NCI-H2081 treated with DMSO at 0.1 percent for 48 hours (cell line): ENCODE data around the gene CATSPERB.
"Not testable (repeated sequence)": the region's sequence is repeated elsewhere in the genome, so short reads cannot be mapped to it uniquely, and the experiment has no call there.

Source experiments
- DNase-seq: peaks from one replicate; lab custom pipeline; 2025; lab: John Stamatoyannopoulos, UW

CATSPERB gene

DNA sequence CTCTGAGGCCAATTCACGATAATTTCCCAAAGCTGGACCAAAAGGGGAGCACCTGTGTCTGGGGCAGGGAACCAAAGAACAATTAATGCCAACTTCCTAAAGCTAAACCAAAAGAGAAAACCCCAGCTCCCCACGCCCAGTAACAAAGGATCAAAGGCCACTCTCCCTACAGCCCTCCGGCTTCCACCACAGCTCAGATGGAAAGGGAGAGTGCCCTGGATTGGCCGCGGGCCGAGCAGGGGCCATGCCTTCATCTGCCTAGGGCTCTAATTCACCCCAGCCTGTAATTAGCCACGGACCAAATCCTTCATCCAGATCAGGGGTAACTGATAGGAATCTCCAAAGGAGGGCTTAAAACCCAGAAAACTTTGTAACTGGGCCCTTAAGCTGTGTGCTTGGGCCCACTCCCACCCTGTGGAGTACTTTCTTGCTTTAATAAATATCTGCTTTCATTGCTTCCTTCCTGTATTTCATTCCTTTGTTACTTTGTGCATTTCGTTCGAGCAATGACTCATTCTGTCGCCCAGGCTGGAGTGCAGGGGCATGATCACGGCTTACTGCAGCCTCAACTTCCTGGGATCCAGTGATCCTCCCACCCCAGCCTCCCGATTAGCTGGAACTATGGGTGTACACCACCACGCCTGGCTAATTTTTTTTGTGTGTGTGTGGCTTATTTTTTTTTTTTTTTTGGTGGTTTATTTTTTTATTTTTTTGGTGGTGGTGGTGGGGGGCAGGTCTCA, 156.2 kb downstream of the CATSPERB start:
- DNase-seq = no peak

DNA sequence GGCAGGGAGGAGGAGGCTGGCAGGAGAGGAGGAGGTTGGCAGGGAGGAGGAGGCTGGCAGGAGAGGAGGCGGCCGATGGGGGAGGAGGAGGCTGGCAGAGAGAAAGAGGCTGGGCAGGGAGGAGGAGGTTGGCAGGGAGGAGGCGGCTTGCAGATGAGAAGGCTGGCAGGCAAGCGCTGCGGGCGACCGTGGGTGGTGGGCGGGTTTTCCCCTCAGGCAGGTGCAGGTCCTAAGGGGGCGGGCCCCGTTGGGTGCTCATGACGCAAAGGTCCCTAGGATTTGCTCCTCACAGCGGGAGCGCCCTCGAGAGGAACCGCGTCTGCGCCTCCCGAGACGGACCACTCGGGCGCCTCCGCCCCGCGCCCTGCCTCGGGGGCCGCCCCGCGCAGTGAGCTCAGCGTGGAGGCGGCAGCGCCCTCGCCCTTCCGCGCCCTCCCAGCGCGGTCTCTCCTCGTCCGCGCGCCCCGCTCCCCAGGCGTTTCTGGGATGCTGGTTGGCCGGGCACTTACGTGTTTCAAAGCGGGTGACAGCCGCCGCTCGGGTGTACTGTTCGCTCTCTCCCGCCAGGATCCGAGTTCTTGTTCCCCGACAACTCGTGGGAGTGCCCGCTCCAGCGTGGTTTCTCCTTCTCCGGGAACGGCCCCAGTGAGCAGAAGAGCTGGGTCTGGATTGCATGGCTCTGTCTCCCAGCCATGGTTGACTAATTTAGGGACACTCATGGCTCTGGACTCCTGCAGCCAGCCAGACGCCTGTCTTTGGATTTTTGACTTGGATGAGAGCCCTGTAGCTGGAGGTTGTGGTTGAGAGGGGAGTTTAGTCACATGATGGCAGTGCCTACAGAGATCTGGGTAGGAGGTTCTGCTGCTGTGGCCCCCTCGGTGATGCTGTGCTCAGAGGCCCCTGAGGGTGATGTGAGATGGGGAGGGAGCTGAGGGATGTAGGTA, 157.7 kb downstream of the CATSPERB start:
- DNase-seq = no peak

DNA sequence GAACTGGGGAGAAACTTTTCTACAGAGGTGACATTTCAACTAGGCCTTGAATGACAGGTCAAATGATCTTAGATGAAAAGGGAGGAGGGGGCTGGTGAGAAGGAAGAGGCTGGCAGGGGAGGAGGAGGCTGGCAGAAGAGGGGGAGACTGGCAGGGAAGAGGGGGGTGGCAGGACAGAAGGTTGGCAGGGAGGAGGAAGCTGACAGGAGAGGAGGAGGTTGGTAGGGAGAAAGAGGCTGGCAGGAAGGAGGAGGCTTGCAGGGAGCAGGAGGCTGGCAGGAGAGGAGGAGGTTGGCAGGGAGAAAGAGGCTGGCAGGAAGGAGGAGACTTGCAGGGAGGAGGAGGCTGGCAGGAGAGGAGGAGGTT, 158.4 kb downstream of the CATSPERB start:
- no peak for DNase-seq

DNA sequence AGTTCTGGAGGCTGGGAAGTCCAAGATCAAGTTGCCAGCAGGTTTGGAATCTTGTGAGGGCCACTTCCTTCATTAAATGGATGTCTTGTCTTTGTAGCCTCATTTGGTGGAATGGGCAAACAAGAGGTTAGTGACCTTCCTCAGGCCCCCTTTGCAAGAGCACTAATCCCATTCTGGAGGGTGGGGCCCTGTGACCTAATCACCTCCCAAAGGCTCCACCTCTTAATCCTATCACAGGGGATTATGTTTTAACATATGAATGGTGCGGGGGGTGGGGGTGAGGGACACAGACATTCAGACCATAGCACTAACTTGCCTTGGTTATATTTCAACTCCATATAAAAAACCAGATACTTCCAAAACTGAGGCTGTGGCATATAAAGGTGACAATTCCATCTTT, 161.9 kb downstream of the CATSPERB start:
- DNase-seq = no peak

DNA sequence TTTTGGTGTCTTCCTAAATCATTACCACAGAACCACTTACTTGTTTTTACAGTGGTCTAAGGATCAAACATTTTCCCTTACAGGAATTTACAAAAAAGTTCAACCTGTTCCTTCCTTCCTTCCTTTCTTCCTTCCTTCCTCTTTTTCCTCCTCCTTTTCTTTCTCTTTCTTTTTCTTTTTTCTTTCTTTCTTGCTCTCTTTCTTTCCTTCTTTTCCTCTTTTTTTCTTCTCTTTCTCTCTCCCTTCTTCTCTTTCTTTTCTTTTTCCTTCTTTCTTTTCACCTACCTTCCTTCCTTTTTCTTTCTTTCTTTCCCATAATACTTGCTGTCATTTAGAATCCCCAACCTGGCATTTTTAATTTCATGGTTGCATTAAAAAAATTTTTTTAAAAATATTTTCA, 162.6 kb downstream of the CATSPERB start:
- no peak for DNase-seq

DNA sequence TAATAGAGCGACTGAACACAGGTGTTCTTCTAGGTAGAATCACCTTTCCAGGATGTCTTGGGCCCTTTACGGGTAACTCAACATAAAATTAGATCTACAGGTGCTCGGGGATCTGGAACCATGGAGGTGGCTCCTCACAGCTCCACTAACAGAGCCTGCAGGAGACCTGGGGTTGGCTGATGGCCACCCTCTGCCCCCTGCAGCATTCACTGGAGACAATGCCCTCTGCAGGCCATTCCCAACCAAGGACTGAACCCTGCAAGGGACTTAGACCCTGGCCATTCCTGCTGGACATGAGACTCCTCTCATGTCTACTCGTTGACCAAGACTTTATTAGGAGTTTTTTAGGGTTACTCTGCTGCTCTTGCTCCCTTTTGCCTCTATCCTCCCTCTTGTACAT, 163.3 kb downstream of the CATSPERB start:
- no peak for DNase-seq

DNA sequence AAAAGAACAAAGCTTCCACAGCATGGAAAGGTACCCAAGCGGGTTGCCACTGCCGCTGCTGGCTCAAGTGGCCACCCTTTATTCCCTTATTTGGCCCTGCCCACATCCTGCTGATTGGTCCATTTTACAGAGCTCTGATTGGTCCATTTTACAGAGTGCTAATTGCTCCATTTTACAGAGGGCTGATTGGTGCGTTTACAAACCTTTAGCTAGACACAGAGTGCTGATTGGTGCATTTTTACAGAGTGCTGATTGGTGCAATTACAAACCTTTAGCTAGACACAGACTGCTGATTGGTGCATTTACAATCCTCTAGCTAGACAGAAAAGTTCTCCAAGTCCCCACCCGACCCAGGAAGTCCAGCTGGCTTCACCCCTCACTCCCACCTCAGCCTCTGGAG, 164.1 kb downstream of the CATSPERB start:
- DNase-seq = not testable (repeated sequence)

DNA sequence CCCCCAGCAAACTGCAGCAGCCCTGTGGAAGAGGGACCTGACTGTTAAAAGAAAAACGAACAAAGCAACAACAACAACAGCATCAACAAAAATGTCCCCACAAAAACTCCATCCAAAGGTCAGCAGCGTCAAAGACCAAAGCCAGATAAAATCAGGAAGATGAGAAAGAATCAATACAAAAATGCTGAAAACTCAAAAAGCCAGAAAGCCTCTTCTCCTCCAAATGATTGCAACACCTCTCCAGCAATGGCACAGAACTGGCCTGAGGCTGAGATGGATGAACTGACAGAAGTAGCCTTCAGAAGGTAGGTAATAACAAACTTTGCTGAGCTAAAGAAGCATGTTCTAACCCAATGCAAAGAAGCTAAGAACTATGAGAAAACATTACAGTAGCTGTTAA, 176.4 kb downstream of the CATSPERB start:
- no peak for DNase-seq

DNA sequence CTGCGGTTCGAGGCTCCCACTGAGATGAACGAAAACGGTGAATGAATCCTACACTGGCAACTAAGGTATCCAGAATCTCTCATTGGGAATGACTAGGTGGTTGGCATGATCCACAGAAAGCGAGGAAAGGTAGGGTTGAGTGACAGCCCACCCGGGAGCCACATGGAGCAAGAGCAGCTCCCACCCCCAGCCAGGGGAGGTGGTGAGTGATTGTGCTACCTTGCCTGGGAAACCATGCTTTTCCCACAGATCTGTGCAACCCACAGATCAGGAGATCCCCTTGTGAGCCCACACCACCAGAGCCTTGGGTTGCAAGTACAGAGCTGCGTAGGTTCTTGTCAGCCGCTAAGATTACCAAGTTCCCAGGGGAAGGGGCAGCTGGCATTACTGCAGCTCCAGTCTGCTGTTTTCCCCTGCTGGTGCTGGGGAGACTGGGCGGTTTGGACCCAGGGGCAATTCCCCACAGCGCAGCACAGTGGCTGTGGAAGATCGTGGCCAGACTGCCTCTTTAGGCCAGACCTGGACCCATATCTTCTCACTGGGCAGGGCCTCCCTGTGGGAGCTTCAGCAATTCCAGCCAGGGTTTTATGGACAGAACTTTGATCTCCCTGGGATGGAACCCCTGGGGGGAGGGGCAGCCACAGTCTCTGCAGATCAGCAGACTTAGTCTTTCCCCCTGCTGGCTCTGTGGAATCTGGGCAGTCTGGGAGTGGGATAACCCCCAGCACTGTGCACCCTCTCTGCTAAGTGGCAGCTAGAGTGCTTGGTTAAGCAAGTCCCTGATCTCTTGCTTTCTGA, 177.2 kb downstream of the CATSPERB start:
- DNase-seq = no peak

DNA sequence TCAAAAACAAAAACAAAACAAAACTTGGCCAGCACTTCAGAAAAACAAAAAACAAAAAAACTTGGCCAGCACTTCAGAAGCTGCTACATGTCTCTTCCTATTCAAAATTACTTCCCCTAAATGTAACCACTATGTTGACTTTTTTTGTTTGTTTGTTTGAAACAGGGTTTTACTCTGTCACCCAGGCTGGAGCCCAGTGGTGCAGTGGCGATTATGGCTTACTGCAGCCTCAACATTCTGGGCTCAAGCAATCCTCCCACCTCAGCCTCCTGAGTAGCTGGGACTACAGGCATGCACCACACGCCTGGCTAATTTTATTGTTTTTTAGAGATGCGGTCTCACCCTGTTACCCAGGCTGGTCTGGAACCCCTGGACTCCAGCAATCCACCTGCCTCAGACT, 183.8 kb downstream of the CATSPERB start:
- DNase-seq = no peak

DNA sequence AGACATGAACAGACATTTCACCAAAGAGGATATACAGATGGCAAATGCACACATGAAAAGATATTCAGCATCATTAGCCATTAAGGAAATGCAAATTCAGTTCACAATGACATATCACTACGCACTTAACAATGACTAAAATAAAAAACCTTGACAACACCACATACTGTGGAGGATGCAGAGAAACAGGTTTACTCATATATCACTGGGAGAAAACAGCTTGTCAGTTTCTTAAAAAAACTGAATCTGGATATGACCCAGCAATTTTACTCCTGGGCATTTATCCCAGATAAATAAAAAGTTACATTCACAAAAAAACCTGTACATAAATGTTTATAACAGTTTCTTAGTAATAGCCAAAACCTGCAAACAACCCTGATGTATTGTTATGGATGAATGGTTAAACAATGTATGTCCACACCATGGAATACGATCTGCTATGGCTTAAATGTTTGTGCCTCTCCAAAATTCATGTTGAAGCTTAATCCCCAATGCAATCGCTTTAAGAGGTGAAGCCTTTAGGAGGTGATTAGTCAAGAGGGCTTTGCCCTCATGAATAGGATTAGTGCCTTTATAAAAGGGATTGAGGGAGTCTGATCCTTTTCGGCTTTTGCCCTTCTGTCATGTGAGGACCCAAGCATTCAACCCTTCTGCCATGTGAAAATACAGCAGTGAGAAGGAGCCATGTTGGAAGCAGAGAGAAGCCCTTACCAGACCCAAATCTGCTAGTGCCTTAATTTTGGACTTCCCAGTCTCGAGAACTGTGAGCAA, 185.8 kb downstream of the CATSPERB start:
- peak; percentile 14 for DNase-seq

DNA sequence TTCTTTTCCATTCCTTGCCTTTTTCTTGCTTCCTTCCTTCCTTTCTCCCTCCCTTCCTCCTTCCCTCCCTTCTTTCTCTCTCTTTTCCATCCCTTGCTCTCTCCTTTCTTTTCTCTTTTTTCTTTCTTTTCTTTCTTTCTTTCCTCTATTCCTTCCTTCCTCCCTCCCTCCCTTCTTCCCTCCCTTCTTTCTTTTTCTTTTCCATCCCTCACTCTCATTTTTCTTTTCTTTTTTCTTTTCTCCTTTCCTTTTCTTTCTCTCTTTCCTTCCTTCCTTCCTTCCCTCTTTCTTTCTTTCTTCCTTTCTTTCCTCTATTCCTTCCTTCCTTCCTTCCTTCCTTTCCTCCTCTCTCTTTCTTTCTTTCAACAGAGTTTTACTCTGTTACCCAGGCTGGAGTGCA, 186.7 kb downstream of the CATSPERB start:
- no peak for DNase-seq

DNA sequence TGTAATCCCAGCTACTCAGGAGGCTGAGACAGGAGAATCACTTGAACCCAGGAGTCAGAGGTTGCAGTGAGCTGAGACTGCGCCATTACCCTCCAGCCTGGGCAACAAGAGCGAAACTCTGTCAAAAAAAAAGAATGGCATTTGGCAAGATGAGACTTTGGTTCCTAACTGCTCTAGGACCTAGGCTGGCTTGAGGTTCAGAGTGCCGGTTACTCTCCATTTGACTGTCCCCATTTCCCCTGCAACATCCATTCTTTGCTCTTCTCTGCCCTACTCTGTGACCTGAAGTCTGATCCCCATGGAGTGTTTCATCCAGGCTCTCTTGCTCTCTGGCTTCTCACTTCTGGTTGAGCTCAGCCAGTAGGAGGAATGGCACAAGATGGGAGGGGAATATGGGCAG, 195.6 kb downstream of the CATSPERB start:
- DNase-seq = no peak

DNA sequence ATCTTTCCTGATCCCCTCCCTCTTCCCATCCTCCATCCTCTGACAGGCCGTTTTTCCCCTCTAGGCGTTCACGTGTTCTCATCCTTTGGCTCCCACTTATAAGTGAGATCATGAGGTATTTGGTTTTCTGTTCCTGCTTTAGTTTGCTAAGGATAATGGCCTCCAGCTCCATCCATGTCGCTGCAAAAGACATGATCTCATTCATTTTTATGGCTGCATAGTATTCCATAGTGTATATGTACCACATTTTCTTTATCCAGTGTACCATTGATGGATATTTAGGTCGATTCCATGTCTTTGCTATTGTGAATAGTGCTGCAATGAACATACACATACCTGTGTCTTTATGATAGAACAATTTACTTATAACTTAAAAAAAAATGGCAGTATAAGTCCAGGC, 197.8 kb downstream of the CATSPERB start:
- not testable (repeated sequence) for DNase-seq

DNA sequence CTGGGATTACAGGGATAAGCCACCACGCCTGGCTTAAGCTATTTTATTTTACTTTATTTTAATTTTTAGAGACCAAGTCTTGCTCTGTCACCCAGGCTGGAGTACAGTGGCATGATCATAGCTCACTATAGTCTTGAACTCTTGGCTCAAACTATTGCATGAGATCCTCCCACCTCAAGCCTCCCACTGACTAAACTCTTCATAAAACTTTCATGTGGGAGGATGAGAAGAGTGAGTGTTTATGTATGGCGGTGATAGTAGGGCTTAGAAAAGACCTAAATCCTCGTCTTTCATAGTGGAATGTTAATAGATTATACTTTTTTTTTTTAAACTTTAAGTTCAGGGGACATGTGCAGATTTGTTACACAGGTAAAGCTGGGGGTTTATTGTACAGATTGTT, 198.3 kb downstream of the CATSPERB start:
- no peak for DNase-seq
